Fibroblast of skin of left quadriceps (primary cell): ENCODE results near the gene CDKN2D.

Experiments used
- DNase-seq, 2 experiments: peaks; one replicate each; pipeline ENCODE4 v3.0.0-alpha.2; 2013; ENCODE audit warnings: low read depth in 2 of 2

CDKN2D gene

GRCh38 chr19:10520652-10521318 lies 48.0 kb downstream of the CDKN2D start:
- DNase-seq, result no peak

DNA sequence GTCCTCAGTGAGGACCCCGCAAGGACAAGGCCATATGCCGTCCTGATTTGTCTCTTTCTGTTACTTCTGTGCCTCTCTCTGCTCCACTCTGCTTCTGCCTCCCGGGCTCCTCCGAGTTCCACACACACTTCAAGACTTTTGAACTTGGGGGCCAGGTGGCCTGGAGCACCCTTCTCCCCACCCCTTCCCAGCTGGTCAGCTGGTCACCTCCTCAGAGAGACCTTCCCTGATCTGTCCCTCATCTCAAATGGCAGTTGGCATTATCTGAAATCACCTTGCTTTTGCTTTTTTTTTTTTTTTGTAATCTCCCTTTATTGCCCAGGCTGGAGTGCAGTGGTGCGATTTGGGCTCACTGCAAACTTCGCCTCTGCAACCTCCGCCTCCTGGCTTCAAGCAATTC lies 49.4 kb downstream of the CDKN2D start:
- DNase-seq, result no peak

DNA sequence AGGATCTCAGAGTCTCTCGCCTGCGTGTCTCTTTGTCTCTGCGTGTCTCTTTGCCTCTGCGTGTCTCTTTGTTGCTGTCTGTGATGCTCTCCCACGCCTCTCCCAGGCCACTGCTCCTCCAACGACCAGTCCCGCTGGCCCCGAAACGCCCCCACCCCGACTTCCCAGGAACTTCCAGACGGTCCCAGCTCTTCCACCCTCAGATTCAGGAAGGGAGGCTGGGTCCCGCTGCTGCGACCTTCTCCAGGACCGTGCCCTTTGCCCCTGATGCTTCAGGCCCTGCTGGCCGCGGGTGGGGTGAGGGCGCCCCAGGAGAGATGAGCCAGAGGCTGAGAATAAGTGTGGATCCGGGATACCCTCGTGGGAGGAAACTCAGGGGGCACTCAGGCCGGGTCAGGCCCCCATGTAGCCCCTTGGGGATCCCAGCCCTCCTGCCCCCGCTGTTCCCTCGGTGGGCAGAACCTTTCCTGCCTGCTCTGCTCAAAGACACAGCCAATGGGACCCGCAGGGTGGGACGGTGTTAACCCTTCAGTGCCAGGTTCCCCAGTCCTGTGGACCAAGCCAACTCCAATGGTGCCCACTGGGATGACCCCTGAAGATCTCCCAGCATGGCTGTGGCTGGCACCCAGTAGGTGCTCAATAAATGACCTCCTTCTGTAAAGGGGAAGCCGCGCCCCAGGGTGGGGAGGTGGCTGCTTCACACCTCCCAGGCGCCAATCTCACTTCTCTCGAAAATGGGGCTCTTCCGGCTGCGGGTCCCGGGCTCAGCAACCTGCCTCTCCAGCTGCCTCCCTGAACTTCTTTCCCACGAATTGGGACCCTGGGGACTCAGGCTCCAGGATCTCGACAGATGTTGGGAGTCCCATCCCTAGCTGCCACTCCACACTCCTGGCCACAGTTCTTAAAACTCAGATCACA lies 50.1 kb downstream of the CDKN2D start:
- DNase-seq, result no peak

- DNase-seq, result no peak
Observed at GRCh38 chr19:10517760-10518443, 50.9 kb downstream of the CDKN2D start.

GRCh38 chr19:10517361-10517759 lies 51.4 kb downstream of the CDKN2D start, which contains the start of gene S1PR5:
Gene S1PR5, minus strand, starts transcription at chr19:10517447. Its CDS starts 2,436 bp downstream, at chr19:10515011.
- no peak for DNase-seq

DNA sequence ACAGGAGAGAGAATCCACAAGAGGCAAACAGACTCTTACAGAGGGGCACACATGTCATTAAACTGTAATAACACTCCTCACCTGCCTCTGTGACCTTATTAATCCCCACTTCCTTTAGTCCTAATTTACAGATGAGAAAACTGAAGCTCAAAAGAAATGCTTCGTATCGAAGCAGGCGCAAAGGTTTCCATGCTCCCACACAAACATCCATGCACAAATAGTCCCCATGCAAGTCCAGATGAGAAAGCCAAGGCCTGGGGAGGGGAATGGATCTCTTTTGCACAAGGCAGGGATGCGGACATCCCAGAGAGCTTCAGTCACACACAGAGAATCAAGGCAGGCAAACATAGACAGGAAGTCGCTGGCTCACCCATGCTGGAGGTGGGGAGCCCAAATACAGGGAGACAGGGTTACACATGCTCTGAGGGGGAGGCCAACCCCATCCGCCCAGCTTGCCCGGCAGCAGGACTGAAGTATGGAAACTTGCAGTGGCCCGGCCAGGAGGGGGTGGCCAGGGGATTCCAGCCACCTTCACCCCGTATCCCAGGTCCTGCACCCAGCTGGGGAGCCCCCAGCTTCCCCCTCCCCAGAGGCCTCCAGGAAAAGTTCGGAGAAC lies 52.0 kb downstream of the CDKN2D start:
- no peak for DNase-seq
